Tibial nerve (tissue), 3 donors: ENCODE data around the gene VWDE.

Experiments used
- CTCF ChIP-seq, 5 experiments: fragments of 200-600 bp in 3 of 5; fragments of 450-650 bp in 2 of 5; sonication (generic) in 3 of 5; IDR thresholded peaks; one replicate each; pipeline ENCODE4 v1.5.1; 2016 to 2019; ENCODE audit warnings: antibody characterized with exemption in 5 of 5, mild to moderate bottlenecking in 3 of 5, moderate library complexity in 2 of 5
- POLR2A ChIP-seq, 2 donors: fragments of 450-650 bp; IDR thresholded peaks; one replicate each; pipeline ENCODE4 v1.6.1; 2017; ENCODE audit warnings: antibody characterized with exemption in 2 of 2, mild to moderate bottlenecking in 2 of 2, moderate library complexity in 2 of 2

GRCh38 chr7:12322903-12323300 lies 80.8 kb downstream of the VWDE start:
- TF ChIP-seq CTCF (IDR thresholded peaks at IDR 0.05) (no peak), POLR2A (IDR thresholded peaks at IDR 0.05) (no peak)
